C4-2B (cell line): Measurements from ENCODE around the gene FNDC3B.

ENCODE experiments used
- ZFX ChIP-seq: fragments of 450-650 bp; IDR thresholded peaks from 2 replicates; pipeline ENCODE4 v1.6.1; 2017
- TF ChIP-seq, protein P1 (sequence below): fragments of 450-650 bp; conservative IDR thresholded peaks from 2 replicates; pipeline ENCODE4 v1.5.1; 2017; ENCODE audit warnings: mild to moderate bottlenecking

- TF ChIP-seq, protein P1, sequence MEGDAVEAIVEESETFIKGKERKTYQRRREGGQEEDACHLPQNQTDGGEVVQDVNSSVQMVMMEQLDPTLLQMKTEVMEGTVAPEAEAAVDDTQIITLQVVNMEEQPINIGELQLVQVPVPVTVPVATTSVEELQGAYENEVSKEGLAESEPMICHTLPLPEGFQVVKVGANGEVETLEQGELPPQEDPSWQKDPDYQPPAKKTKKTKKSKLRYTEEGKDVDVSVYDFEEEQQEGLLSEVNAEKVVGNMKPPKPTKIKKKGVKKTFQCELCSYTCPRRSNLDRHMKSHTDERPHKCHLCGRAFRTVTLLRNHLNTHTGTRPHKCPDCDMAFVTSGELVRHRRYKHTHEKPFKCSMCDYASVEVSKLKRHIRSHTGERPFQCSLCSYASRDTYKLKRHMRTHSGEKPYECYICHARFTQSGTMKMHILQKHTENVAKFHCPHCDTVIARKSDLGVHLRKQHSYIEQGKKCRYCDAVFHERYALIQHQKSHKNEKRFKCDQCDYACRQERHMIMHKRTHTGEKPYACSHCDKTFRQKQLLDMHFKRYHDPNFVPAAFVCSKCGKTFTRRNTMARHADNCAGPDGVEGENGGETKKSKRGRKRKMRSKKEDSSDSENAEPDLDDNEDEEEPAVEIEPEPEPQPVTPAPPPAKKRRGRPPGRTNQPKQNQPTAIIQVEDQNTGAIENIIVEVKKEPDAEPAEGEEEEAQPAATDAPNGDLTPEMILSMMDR = no peak
- TF ChIP-seq ZFX = no peak
Observed at GRCh38 chr3:172090035-172090434, 50.7 kb downstream of the FNDC3B start.
